ENCODE data around the gene PGAM2. TPM values are rescaled to one million over a fixed set of nuclear protein-coding genes. Genes with fewer than 3 reads are reported as not detected.

Gene PGAM2
- total RNA-seq, 1 donor from 2014 or later: 2.5 TPM

DNA sequence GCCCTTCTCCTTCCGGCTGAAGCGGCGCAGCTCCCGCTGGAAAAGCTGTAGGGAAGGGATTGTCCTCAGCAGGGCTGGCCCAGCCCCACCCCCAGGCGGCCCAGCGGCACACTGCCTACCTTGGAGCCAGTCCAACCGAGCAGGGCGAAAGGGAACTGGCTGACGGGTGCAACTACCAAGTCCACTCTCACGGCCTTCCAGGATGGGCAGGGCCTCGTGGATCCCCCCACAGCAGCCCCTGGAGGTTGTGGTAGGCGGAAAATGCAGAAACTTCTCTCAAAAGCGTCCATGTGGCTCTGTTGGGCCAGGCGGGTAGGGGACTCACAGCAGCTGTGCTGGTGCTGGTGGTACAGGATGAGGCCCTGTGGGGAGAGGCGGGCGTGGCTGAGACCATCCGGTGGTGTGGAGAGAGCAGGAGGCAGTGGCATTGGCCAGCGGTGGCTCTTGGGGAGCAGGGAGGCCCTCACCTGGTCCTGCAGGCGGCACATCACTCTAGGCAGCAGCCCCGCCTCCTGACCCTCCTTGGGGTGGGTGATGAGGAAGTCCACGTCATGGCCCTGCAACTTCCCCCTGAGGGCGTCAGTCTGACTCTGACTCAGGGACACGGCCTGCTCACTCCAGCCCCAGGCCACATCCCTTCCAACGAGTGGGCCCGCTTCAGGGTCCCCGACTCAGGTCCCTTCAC lies 8.4 kb upstream of the PGAM2 start:
- Mint-ChIP-seq H3K9me3 (ENCODE audit: low read depth) (no peaks in the 10 kb centered on the region), H3K27ac (no peak overlapping the region), H3K4me1 (ENCODE audit: low read depth) (no peaks in the 10 kb centered on the region), H3K27me3 (no peaks in the 10 kb centered on the region), H3K36me3 (ENCODE audit: insufficient read depth) (peaks cover 8% of the 10 kb centered on the region), H3K4me3 (ENCODE audit: low read depth) (no peak overlapping the region)
- DNase-seq (ENCODE audit: low spot score, unreplicated experiment): no peak
- TF ChIP-seq, protein P1, sequence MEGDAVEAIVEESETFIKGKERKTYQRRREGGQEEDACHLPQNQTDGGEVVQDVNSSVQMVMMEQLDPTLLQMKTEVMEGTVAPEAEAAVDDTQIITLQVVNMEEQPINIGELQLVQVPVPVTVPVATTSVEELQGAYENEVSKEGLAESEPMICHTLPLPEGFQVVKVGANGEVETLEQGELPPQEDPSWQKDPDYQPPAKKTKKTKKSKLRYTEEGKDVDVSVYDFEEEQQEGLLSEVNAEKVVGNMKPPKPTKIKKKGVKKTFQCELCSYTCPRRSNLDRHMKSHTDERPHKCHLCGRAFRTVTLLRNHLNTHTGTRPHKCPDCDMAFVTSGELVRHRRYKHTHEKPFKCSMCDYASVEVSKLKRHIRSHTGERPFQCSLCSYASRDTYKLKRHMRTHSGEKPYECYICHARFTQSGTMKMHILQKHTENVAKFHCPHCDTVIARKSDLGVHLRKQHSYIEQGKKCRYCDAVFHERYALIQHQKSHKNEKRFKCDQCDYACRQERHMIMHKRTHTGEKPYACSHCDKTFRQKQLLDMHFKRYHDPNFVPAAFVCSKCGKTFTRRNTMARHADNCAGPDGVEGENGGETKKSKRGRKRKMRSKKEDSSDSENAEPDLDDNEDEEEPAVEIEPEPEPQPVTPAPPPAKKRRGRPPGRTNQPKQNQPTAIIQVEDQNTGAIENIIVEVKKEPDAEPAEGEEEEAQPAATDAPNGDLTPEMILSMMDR (IDR thresholded peaks at IDR 0.05; ENCODE audit: unreplicated experiment): no peak

DNA sequence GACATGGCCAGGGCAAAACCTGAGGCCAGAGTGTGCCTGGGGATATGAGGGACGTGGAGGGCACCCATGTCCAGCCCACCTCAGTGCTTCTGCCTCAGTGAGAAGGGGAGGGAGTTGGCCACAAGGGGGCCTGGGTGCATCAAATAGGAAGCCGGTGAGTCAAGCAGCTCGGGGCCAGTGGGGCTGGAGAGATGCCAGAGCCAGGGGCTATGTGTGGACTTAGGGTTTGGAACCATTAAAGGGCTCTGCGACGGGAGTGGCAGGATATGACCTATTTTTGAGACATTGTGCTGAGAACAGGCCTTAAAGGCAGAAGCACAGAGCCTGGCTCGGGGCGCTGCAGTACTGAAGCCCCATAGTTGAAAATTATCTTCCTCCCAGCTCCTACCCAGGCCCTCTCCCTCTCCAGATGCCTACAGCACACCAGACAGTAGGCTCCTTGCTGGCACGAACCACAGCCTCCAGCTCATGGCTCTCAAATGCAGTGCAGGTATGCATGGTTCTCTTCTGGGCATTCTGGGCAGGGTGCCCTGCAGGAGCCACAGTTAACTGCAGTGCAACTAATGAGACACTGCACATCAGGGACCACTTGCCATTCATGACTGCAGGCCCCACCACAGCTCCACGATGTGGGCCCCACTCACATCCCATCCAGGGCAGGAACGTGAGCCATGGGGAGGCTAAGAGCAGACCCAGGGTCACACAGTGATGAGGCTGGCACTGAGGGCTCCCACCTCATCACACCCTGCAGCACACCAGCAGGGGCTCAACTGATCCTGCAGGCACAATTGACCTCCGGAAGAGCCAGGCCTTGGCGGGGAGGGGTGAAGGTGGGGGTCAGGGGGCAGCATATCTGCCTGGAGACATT lies 7.2 kb upstream of the PGAM2 start:
- H3K4me3 Mint-ChIP-seq (ENCODE audit: low read depth): no peak overlapping the region
- no peak for DNase-seq (ENCODE audit: low spot score, unreplicated experiment)
- TF ChIP-seq, protein P1 (IDR thresholded peaks at IDR 0.05; ENCODE audit: unreplicated experiment): peak; percentile 65
- no peak overlapping the region for H3K27ac Mint-ChIP-seq
- H3K36me3 Mint-ChIP-seq (ENCODE audit: insufficient read depth): peaks cover 4% of the 10 kb centered on the region
- H3K27me3 Mint-ChIP-seq: peaks cover 9% of the 10 kb centered on the region
- H3K9me3 Mint-ChIP-seq (ENCODE audit: low read depth): no peaks in the 10 kb centered on the region
- H3K4me1 Mint-ChIP-seq (ENCODE audit: low read depth): no peaks in the 10 kb centered on the region

DNA sequence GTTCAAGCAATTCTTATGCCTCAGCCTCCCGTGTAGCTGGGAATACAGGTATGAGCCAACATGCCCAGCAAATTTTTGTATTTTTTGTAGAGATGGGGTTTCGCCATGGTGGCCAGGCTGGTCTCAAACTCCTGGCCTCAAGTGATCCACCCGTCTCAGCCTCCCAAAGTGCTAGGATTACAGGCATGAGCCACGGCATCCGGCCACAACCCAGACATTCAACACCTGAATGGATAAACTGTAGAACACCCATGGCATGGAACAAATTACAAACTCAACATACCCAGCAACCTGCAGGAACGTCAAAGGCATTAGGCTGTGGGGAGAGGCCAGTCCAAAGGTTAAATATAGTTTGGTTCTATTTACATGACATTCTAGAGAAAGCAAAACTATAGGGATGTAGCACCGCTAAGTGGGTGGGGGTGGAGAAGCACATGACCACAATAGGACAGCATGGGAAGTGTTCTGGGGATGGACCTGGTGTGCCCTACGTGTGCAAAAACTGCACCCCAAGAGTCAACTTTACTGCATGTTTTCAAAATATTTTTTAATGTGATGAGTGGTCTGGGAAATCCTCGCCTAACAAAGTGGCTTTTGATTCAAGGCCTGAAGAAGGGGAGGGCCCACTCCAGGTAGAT lies 6.5 kb upstream of the PGAM2 start:
- Mint-ChIP-seq H3K4me3 (ENCODE audit: low read depth) (no peak overlapping the region), H3K36me3 (ENCODE audit: insufficient read depth) (peaks cover 3% of the 10 kb centered on the region), H3K27me3 (peaks cover 10% of the 10 kb centered on the region), H3K27ac (peak overlapping the region; percentile 74), H3K9me3 (ENCODE audit: low read depth) (no peaks in the 10 kb centered on the region), H3K4me1 (ENCODE audit: low read depth) (no peaks in the 10 kb centered on the region)
- no peak for DNase-seq (ENCODE audit: low spot score, unreplicated experiment)
- TF ChIP-seq, protein P1 (IDR thresholded peaks at IDR 0.05; ENCODE audit: unreplicated experiment): no peak

DNA sequence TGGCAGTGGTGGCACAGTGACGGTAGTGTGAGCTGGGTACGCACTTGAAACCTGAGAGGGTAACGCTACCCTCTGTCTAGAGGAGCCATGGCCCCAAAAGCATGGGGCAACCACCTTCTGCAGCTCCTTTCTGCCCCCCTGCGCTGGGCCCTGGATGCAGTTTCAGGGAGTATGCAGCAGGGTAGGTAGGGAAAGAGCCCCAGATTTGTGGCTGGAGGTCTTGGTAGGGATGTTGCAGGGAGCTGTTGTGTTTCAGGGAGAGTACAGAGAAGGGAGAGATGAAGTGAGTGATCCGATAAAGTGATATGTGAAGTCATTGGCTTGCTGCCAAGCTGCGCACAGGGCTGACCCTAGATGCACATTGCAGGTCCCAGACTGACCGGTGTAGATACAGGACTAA lies 2.7 kb upstream of the PGAM2 start:
- TF ChIP-seq, protein P1 (IDR thresholded peaks at IDR 0.05; ENCODE audit: unreplicated experiment): no peak
- no peaks in the 10 kb centered on the region for H3K9me3 Mint-ChIP-seq (ENCODE audit: low read depth)
- H3K4me3 Mint-ChIP-seq (ENCODE audit: low read depth): no peak overlapping the region
- H3K4me1 Mint-ChIP-seq (ENCODE audit: low read depth): peaks cover 8% of the 10 kb centered on the region
- H3K27ac Mint-ChIP-seq: no peak overlapping the region
- H3K27me3 Mint-ChIP-seq: peaks cover 10% of the 10 kb centered on the region
- no peak for DNase-seq (ENCODE audit: low spot score, unreplicated experiment)
- peaks cover 3% of the 10 kb centered on the region for H3K36me3 Mint-ChIP-seq (ENCODE audit: insufficient read depth)
